Prostate gland (tissue), 2 donors: ENCODE measurements around the gene GOLM1. TPM values are rescaled to one million over a fixed set of nuclear protein-coding genes. Genes with fewer than 3 reads are reported as not detected.

Experiments used
- DNase-seq: peaks from one replicate; pipeline ENCODE4 v3.0.0-alpha.2; 2019; ENCODE audit warnings: low spot score
- H3K27ac ChIP-seq, 2 donors: fragments of 200-600 bp; sonication (generic); 2 replicates each; pipeline ENCODE4 v1.5.1; 2017 to 2019
- H3K27me3 ChIP-seq: fragments of 200-600 bp; sonication (generic); replicated peaks from 2 replicates; pipeline ENCODE4 v1.5.1; 2019; ENCODE audit not compliant: insufficient read depth
- H3K36me3 ChIP-seq, 2 donors: fragments of 200-600 bp; sonication (generic); 1 replicate in 1 of 2; 2 replicates in 1 of 2; pipeline versions ENCODE4 v1.5.1 to v1.8.1; 2017 to 2019
- H3K4me1 ChIP-seq: fragments of 200-600 bp; sonication (generic); replicated peaks from 2 replicates; pipeline ENCODE4 v1.5.1; 2019
- H3K4me3 ChIP-seq, 2 donors: fragments of 200-600 bp; sonication (generic); 2 replicates each; pipeline ENCODE4 v1.5.1; 2017 to 2019
- H3K9me3 ChIP-seq: fragments of 200-600 bp; sonication (generic); 2 replicates; pipeline ENCODE4 v1.5.1; 2017
- POLR2A ChIP-seq: fragments of 450-650 bp; IDR thresholded peaks from one replicate; pipeline ENCODE4 v1.6.1; 2016; ENCODE audit warnings: antibody characterized with exemption, mild to moderate bottlenecking
- POLR2AphosphoS5 ChIP-seq: sonication (generic); formaldehyde crosslinking; IDR thresholded peaks from one replicate; pipeline ENCODE4 v1.6.1; 2017; ENCODE audit warnings: antibody characterized with exemption
- WGBS: methylation state at CpG from one replicate; pipeline ENCODE4 v1.1.5; 2018; 5-methylcytosine and 5-hydroxymethylcytosine counted together
- intact Hi-C: fragments of 100-400 bp; cut with DNase I; formaldehyde crosslinking; loops from one replicate; pipeline ENCODE4 v1.14.2; 2022
- total RNA-seq, 2 donors: library from RNA; depleted of rRNA; stranded (reverse); fragments of >200 nt; gene quantifications; one replicate each; pipeline ENCODE4 v1.1.0, GENCODE V29; 2016
- TF ChIP-seq, protein P1 (sequence below), 4 experiments: fragments of 200-600 bp in 2 of 4; fragments of 450-650 bp in 2 of 4; sonication (generic) in 2 of 4; IDR thresholded peaks; 1 replicate in 3 of 4; 2 replicates in 1 of 4; pipeline ENCODE4 v1.5.1; 2016 to 2019; ENCODE audit warnings: antibody characterized with exemption in 4 of 4, mild to moderate bottlenecking in 2 of 4, moderate library complexity in 2 of 4

Gene GOLM1
- total RNA-seq, 2 donors from 2014 or later, result 53.4 to 162 TPM

DNA sequence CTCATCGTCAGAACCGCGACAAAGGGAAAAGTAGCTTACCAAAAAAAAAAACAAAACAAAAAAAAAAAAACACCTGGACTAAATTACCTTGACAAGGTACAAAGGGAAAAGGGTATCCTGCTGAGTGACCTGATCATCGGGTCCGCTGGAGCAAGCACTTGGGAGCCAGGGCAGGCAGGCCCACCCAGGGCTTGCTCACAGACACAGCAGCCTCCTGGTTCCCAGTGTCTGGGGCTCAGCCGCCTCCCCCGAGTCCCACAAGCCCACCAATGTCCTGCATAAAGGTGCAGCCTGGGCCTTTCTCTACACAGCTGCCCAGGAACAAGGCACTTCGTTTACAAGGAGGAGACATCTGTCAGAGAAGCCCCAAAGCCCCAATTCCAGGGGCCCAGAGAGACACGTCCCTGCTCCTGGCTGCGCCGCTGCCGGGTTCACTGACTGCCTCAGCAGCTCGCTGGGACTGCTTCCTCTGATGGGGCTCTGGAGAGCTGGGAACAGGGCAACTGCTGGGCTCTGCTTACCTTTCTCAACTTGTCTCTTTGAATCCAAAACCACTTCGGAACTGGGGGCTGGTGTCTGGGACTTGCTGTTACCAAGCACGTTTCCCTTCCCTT lies 63.4 kb downstream of the GOLM1 start:
- Histone ChIP-seq H3K4me1 (no peaks in the 10 kb centered on the region), H3K9me3 (no peaks in the 10 kb centered on the region), H3K27ac (peak overlapping the region; percentile 34 to 72), H3K27me3 (no peaks in the 10 kb centered on the region), H3K4me3 (no peak overlapping the region), H3K36me3 (no peaks in the 10 kb centered on the region)
- WGBS, result 84% methylated on average over 15 of the region's 15 CpGs
- TF ChIP-seq, protein P1, sequence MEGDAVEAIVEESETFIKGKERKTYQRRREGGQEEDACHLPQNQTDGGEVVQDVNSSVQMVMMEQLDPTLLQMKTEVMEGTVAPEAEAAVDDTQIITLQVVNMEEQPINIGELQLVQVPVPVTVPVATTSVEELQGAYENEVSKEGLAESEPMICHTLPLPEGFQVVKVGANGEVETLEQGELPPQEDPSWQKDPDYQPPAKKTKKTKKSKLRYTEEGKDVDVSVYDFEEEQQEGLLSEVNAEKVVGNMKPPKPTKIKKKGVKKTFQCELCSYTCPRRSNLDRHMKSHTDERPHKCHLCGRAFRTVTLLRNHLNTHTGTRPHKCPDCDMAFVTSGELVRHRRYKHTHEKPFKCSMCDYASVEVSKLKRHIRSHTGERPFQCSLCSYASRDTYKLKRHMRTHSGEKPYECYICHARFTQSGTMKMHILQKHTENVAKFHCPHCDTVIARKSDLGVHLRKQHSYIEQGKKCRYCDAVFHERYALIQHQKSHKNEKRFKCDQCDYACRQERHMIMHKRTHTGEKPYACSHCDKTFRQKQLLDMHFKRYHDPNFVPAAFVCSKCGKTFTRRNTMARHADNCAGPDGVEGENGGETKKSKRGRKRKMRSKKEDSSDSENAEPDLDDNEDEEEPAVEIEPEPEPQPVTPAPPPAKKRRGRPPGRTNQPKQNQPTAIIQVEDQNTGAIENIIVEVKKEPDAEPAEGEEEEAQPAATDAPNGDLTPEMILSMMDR (IDR thresholded peaks at IDR 0.05), result no peak
- TF ChIP-seq POLR2AphosphoS5 (no peak), POLR2A (no peak)
- intact Hi-C loops, result no loop called here
- DNase-seq, result no peak

DNA sequence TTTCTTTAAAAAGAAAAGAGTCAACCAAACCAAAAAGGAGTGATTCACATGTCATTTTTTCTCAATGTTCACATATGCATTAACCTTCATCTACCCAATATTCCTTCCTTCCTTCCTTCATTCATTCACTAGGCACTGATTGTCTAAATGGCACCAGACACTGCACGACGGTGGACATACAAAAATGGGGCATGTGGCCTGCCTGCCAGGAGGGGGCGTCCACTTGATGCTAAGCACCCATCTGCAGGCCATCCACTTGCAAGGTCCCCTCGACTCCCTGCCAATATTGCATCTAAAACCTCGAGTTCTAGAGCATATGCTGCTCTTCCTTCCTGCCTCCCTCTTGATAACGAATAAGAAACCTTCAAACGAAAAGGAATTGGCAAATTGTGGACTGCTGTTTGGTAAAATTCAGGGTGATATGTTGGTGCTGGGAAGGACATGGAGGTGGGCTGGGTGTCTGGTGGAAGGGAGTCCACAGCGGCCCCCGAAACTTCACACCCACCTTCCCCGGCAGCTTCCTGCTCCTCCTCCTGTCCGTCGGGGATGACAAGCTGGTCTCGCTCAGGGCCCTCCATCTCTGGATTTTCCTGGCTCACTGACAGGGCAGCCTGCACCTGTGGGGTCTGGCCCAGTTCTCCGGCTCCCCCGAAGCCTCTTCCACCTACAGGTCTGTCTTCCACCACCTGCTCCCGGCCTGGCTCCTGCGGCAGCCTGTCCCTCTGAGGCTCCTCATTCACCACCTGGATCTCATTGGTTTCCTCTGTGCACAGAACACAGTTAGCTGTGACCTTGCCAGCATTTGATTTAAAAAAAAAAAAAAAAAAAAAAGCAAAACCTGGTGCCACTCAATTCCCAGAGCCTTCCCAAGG lies 64.3 kb downstream of the GOLM1 start:
- intact Hi-C loops, result no loop called here
- TF ChIP-seq POLR2AphosphoS5 (no peak), POLR2A (no peak)
- TF ChIP-seq, protein P1 (IDR thresholded peaks at IDR 0.05), result peak in 2 of 4 experiments; percentile 12 to 27
- Histone ChIP-seq H3K9me3 (no peaks in the 10 kb centered on the region), H3K4me3 (no peak overlapping the region), H3K27ac (no peak overlapping the region), H3K36me3 (no peaks in the 10 kb centered on the region), H3K27me3 (no peaks in the 10 kb centered on the region), H3K4me1 (no peaks in the 10 kb centered on the region)
- DNase-seq, result no peak
- WGBS, result 82% methylated on average over 17 of the region's 17 CpGs

DNA sequence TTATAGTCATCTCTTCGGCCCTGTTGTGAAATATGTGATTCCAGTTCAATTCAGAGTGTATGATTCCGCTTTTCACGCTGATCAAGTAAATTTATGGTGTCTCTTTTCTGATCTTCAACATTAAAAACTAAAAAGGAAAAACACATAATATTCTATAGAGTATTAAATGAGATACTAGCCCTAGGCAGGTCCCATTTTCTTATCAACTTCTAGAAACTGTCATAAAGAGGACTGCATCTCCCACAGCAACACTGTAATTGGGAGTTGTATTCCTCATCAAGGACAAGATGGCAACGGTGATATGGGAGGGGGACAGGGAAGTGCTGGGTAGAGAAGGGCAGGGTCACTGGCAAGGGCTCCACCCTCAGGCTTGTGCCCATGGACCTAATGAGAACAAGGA lies 71.6 kb downstream of the GOLM1 start:
- TF ChIP-seq POLR2AphosphoS5, result no peak
- no peak for TF ChIP-seq POLR2A
- TF ChIP-seq, protein P1 (IDR thresholded peaks at IDR 0.05), result no peak
- no peak overlapping the region for H3K4me3 ChIP-seq
- intact Hi-C loops, result no loop called here
- WGBS, result over 99% methylated on average over 4 of the region's 4 CpGs
- no peak for DNase-seq
- no peaks in the 10 kb centered on the region for H3K9me3 ChIP-seq
- H3K36me3 ChIP-seq, result peaks cover 3 to 5% of the 10 kb centered on the region in 2 donors
- H3K27me3 ChIP-seq, result no peaks in the 10 kb centered on the region
- H3K27ac ChIP-seq, result no peak overlapping the region
- H3K4me1 ChIP-seq, result no peaks in the 10 kb centered on the region

DNA sequence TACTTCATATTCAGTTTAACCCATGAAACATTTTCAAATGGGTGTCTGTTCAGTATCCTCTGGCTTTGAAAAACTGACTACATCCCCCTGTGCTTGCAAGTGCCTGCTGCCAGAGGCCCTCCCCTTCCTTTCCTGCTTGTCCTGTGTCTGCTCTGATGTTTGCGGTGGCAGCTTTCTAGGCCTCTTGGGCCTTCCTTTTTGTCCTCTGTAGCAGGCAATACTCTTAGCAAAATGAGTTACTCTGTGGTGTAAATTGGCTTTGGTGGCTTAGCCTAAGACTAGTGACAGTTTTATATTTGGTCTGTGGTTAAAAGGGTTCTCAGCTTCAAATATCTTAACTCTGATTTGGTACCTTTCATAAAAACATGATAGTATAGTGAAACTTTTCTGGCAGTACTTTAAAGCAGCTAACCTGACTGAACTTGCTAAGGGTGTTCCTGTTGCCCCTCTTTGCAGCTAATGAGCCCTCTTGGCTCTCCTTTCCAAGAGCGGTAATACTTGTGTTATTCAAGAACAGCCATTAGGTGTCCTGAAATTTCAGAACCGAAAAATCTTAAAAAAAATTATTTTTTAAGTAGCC lies 76.6 kb downstream of the GOLM1 start:
- peaks cover 1 to 3% of the 10 kb centered on the region in 2 donors for H3K36me3 ChIP-seq
- no peaks in the 10 kb centered on the region for H3K27me3 ChIP-seq
- H3K27ac ChIP-seq, result peak overlapping the region; percentile 17 to 55
- no peaks in the 10 kb centered on the region for H3K9me3 ChIP-seq
- no peak for TF ChIP-seq POLR2AphosphoS5
- TF ChIP-seq, protein P1 (IDR thresholded peaks at IDR 0.05), result no peak
- no peak for TF ChIP-seq POLR2A
- intact Hi-C loops, result no loop called here
- H3K4me1 ChIP-seq, result no peaks in the 10 kb centered on the region
- H3K4me3 ChIP-seq, result no peak overlapping the region
- 49% methylated on average over 3 of the region's 3 CpGs for WGBS
- DNase-seq, result no peak
